Liver (tissue), 3 donors: ENCODE data around the gene ANKRD11.

Source experiments
- CTCF ChIP-seq: fragments of 150-350 bp; IDR thresholded peaks from 2 replicates; pipeline ENCODE4 v1.5.1; 2017; ENCODE audit warnings: improper control_type of control experiment, low read depth, low read length; ENCODE audit not compliant: missing input control
- EGR1 ChIP-seq, 2 donors: IDR thresholded peaks; 2 replicates each; pipeline ENCODE4 v1.6.1; 2016 to 2018; ENCODE audit warnings: antibody characterized with exemption in 2 of 2, low read depth in 2 of 2
- GABPA ChIP-seq, 2 donors: IDR thresholded peaks in 1 of 2; conservative IDR thresholded peaks in 1 of 2; 2 replicates each; pipeline ENCODE4 v1.6.1; 2016; ENCODE audit warnings: antibody characterized with exemption in 2 of 2, mild to moderate bottlenecking in 1 of 2, moderate library complexity in 1 of 2
- HNF4A ChIP-seq, 2 donors: conservative IDR thresholded peaks; 2 replicates each; pipeline ENCODE4 v1.6.1; 2016; ENCODE audit warnings: antibody characterized with exemption in 2 of 2, mild to moderate bottlenecking in 2 of 2
- MAX ChIP-seq: IDR thresholded peaks from 2 replicates; pipeline ENCODE4 v1.6.1; 2016; ENCODE audit warnings: antibody characterized with exemption
- RAD21 ChIP-seq, 2 donors: IDR thresholded peaks; 2 replicates each; pipeline ENCODE4 v1.6.1; 2016; ENCODE audit warnings: antibody characterized with exemption in 2 of 2, mild to moderate bottlenecking in 2 of 2
- REST ChIP-seq: IDR thresholded peaks from 2 replicates; pipeline ENCODE4 v1.6.1; 2016; ENCODE audit warnings: antibody characterized with exemption, mild to moderate bottlenecking
- SP1 ChIP-seq: IDR thresholded peaks from 2 replicates; pipeline ENCODE4 v1.6.1; 2018; ENCODE audit warnings: antibody characterized with exemption, mild to moderate bottlenecking
- TAF1 ChIP-seq: conservative IDR thresholded peaks from 2 replicates; pipeline ENCODE4 v1.6.1; 2016; ENCODE audit warnings: antibody characterized with exemption, mild to moderate bottlenecking
- YY1 ChIP-seq: IDR thresholded peaks from 2 replicates; pipeline ENCODE4 v1.6.1; 2016; ENCODE audit warnings: antibody characterized with exemption, mild to moderate bottlenecking
- ZBTB33 ChIP-seq: IDR thresholded peaks from 2 replicates; pipeline ENCODE4 v1.6.1; 2016; ENCODE audit warnings: antibody characterized with exemption
- donor health status: healthy.
- donor health status: healthy.

GRCh38 chr16:89364606-89365005, 125.8 kb downstream of the ANKRD11 start:
- TF ChIP-seq TAF1 (no peak), CTCF (no peak), EGR1 (IDR thresholded peaks at IDR 0.05; ENCODE audit: low read depth in 2 of 2) (no peak), MAX (no peak), GABPA (IDR thresholded peaks at IDR 0.05 in 1 of 2, conservative IDR thresholded peaks at IDR 0.05 in 1 of 2) (no peak), SP1 (no peak), YY1 (no peak), REST (no peak), HNF4A (conservative IDR thresholded peaks at IDR 0.05) (peak in 1 of 2 donors; percentile 10), RAD21 (IDR thresholded peaks at IDR 0.05) (no peak), ZBTB33 (no peak)
